PC-3 (cell line): ENCODE measurements around the gene ESR2.

ENCODE experiments used
- EZH2 ChIP-seq: fragments of 300-600 bp; sonication (generic); IDR thresholded peaks from one replicate; pipeline ENCODE4 v1.6.1; 2017; ENCODE audit warnings: antibody characterized with exemption, mild to moderate bottlenecking, low read length; ENCODE audit not compliant: unreplicated experiment
- EZH2phosphoT487 ChIP-seq: fragments of 300-600 bp; sonication (generic); IDR thresholded peaks from 2 replicates; pipeline ENCODE4 v1.6.1; 2018; ENCODE audit warnings: mild to moderate bottlenecking, antibody characterized with exemption, low read length, borderline replicate concordance
- TF ChIP-seq, protein P1 (sequence below): fragments of 300-600 bp; sonication (generic); conservative IDR thresholded peaks from 2 replicates; pipeline ENCODE4 v1.5.1; 2017; ENCODE audit warnings: antibody characterized with exemption, low read depth, mild to moderate bottlenecking, low read length

DNA sequence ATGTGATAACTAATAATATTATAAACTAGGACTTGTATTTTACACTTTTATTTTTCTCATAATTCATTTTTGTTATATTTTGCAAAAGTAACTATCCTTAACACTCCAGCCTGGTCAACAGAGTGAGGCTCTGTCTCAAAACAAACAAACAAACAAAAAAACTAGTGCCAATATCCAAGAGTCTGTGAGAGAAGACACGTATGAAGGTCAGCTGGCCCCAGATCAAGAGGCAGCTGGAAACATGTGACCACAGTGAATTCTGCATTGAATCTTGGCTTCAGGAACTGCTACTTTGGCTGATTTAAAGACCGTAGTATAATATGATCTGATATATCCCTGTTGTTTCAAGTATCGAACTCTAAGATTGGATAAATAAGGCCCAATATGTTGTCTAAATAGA, 47.0 kb downstream of the ESR2 start:
- TF ChIP-seq, protein P1, sequence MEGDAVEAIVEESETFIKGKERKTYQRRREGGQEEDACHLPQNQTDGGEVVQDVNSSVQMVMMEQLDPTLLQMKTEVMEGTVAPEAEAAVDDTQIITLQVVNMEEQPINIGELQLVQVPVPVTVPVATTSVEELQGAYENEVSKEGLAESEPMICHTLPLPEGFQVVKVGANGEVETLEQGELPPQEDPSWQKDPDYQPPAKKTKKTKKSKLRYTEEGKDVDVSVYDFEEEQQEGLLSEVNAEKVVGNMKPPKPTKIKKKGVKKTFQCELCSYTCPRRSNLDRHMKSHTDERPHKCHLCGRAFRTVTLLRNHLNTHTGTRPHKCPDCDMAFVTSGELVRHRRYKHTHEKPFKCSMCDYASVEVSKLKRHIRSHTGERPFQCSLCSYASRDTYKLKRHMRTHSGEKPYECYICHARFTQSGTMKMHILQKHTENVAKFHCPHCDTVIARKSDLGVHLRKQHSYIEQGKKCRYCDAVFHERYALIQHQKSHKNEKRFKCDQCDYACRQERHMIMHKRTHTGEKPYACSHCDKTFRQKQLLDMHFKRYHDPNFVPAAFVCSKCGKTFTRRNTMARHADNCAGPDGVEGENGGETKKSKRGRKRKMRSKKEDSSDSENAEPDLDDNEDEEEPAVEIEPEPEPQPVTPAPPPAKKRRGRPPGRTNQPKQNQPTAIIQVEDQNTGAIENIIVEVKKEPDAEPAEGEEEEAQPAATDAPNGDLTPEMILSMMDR, result no peak
- no peak for TF ChIP-seq EZH2
- TF ChIP-seq EZH2phosphoT487, result no peak
